ENCODE measurements around the gene PDYN. TPM values are rescaled to one million over a fixed set of nuclear protein-coding genes. Genes with fewer than 3 reads are reported as not detected.

The PDYN gene
- total RNA-seq, 1 experiment from 2014 or later, result not detected

DNA sequence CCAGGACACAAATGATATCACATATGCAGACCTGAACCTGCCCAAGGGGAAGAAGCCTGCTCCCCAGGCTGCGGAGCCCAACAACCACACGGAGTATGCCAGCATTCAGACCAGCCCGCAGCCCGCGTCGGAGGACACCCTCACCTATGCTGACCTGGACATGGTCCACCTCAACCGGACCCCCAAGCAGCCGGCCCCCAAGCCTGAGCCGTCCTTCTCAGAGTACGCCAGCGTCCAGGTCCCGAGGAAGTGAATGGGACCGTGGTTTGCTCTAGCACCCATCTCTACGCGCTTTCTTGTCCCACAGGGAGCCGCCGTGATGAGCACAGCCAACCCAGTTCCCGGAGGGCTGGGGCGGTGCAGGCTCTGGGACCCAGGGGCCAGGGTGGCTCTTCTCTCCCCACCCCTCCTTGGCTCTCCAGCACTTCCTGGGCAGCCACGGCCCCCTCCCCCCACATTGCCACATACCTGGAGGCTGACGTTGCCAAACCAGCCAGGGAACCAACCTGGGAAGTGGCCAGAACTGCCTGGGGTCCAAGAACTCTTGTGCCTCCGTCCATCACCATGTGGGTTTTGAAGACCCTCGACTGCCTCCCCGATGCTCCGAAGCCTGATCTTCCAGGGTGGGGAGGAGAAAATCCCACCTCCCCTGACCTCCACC lies 56.4 kb downstream of the PDYN start:
- no peak for DNase-seq (ENCODE audit: low spot score)
- BruUV-seq (replicated peaks), result no TSS peak
- TF ChIP-seq, protein P1, sequence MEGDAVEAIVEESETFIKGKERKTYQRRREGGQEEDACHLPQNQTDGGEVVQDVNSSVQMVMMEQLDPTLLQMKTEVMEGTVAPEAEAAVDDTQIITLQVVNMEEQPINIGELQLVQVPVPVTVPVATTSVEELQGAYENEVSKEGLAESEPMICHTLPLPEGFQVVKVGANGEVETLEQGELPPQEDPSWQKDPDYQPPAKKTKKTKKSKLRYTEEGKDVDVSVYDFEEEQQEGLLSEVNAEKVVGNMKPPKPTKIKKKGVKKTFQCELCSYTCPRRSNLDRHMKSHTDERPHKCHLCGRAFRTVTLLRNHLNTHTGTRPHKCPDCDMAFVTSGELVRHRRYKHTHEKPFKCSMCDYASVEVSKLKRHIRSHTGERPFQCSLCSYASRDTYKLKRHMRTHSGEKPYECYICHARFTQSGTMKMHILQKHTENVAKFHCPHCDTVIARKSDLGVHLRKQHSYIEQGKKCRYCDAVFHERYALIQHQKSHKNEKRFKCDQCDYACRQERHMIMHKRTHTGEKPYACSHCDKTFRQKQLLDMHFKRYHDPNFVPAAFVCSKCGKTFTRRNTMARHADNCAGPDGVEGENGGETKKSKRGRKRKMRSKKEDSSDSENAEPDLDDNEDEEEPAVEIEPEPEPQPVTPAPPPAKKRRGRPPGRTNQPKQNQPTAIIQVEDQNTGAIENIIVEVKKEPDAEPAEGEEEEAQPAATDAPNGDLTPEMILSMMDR (conservative IDR thresholded peaks at IDR 0.05; ENCODE audit: low read depth, low read length), result no peak
- no peak for TF ChIP-seq EZH2 (IDR thresholded peaks at IDR 0.05; ENCODE audit: borderline replicate concordance, low read depth, low read length, poor library complexity, severe bottlenecking)

DNA sequence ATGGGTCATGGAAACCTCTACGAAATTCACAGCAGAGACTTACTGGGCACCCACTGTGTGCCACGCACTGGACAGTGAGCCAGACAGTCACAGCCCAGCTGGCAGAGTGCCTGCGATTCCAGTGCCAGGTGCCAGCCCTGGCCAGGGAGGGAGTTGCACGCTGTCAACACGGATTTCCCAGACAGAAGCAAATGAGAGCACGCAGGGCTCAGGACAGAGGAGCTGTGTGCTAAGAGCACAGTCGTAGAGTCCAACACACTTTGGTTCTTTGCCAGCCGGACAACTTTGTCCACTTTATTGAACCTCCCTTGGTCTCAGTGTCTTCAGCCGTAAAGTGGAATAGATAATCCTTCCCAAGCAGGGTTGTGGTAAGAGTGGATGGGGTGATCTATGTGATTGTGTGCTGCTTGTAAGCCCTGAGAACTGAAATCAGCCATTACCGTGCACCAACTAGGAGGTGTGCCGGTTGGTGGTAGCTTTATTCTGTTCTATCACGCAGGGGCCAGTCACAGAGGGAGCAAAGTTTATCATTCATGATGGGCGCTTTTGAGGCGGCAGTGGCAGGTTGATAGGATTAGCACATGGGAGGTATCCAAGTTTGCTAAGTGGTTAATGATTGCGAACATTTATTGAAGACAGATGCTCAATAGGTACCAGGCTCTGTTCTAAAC lies 58.0 kb downstream of the PDYN start:
- DNase-seq (ENCODE audit: low spot score), result no peak
- TF ChIP-seq EZH2 (IDR thresholded peaks at IDR 0.05; ENCODE audit: borderline replicate concordance, low read depth, low read length, poor library complexity, severe bottlenecking), result no peak
- TF ChIP-seq, protein P1 (conservative IDR thresholded peaks at IDR 0.05; ENCODE audit: low read depth, low read length), result no peak
- Histone ChIP-seq H3K27me3 (replicated peaks; ENCODE audit: insufficient read depth, low read depth, low read length, poor library complexity) (no peaks in the 10 kb centered on the region), H3K4me3 (ENCODE audit: low read depth, low read length, poor library complexity, severe bottlenecking) (no peak overlapping the region), H3K4me1 (ENCODE audit: insufficient read depth, low read length, poor library complexity, severe bottlenecking) (peaks cover 13% of the 10 kb centered on the region), H3K9me3 (ENCODE audit: low read depth, low read length, poor library complexity, severe bottlenecking) (no peaks in the 10 kb centered on the region), H3K36me3 (ENCODE audit: insufficient read depth, low read length, poor library complexity, severe bottlenecking) (peaks cover 44% of the 10 kb centered on the region), H3K27ac (ENCODE audit: low read depth, low read length, poor library complexity, severe bottlenecking) (no peak overlapping the region)
- POLR2A ChIA-PET (ENCODE audit: low non-redundant PET), result no interaction called here
- no TSS peak for BruUV-seq (replicated peaks)
- intact Hi-C loops (cut with micrococcal nuclease; ENCODE audit: unreplicated experiment), result no loop called here
- CTCF ChIA-PET, result no interaction called here

More for the DNA sequence above, 56.4 kb downstream of the PDYN start:
- ChIA-PET POLR2A (ENCODE audit: low non-redundant PET) (no interaction called here), CTCF (no interaction called here)
- H3K4me1 ChIP-seq (ENCODE audit: insufficient read depth, low read length, poor library complexity, severe bottlenecking), result peaks cover 13% of the 10 kb centered on the region
- H3K27me3 ChIP-seq (replicated peaks; ENCODE audit: insufficient read depth, low read depth, low read length, poor library complexity), result no peaks in the 10 kb centered on the region
- no peak overlapping the region for H3K4me3 ChIP-seq (ENCODE audit: low read depth, low read length, poor library complexity, severe bottlenecking)
- no peak overlapping the region for H3K27ac ChIP-seq (ENCODE audit: low read depth, low read length, poor library complexity, severe bottlenecking)
- no peaks in the 10 kb centered on the region for H3K9me3 ChIP-seq (ENCODE audit: low read depth, low read length, poor library complexity, severe bottlenecking)
- H3K36me3 ChIP-seq (ENCODE audit: insufficient read depth, low read length, poor library complexity, severe bottlenecking), result peaks cover 32% of the 10 kb centered on the region
- intact Hi-C loops (cut with micrococcal nuclease; ENCODE audit: unreplicated experiment), result no loop called here

DNA sequence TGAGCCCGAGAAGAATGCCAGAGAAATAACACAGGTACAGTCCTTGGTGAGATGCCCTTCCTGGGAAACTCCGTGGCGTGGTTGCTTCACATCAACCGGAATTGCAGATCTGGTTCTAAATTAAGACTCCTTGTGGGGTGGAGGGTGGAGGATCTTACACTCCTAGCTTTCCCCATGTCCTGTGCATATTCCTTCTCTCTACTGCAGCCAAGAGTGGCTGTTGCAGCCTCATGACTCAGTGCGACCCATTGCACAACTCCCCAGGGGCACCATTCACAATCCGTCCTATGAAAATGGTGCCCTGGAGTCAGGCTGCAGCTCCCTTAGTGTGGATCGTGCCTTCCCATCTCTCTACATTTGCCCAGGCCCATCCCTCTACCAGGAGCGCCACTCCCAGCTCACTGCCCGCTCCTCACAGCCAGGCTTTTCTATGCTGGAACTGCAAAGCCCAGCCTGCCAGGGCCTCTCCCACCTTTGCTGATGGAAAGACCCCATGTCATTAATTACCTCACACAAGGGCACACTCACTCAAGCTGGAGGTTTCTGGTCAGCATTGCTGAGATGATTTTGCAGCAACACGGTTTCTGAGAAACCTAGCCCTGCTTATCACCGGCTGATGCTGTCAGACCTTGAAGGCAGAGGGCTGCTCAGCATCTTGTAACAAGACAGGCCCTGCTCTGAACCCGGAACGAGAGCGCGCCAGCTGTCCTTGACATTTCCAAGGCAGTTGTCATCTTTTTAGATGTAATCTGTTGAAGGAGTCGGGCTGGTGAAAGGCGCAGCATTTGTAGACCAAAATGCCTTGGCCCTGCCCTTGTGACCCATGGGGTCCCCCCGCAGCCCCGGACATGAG lies 58.9 kb downstream of the PDYN start:
- ChIA-PET CTCF (no interaction called here), POLR2A (ENCODE audit: low non-redundant PET) (no interaction called here)
- H3K36me3 ChIP-seq (ENCODE audit: insufficient read depth, low read length, poor library complexity, severe bottlenecking), result peaks cover 46% of the 10 kb centered on the region
- H3K4me1 ChIP-seq (ENCODE audit: insufficient read depth, low read length, poor library complexity, severe bottlenecking), result peaks cover 13% of the 10 kb centered on the region
- intact Hi-C loops (cut with micrococcal nuclease; ENCODE audit: unreplicated experiment), result no loop called here
- H3K27me3 ChIP-seq (replicated peaks; ENCODE audit: insufficient read depth, low read depth, low read length, poor library complexity), result no peaks in the 10 kb centered on the region
- DNase-seq (ENCODE audit: low spot score), result peak; percentile 63
- BruUV-seq (replicated peaks), result no TSS peak
- TF ChIP-seq, protein P1 (conservative IDR thresholded peaks at IDR 0.05; ENCODE audit: low read depth, low read length), result no peak
- no peak for TF ChIP-seq EZH2 (IDR thresholded peaks at IDR 0.05; ENCODE audit: borderline replicate concordance, low read depth, low read length, poor library complexity, severe bottlenecking)
- H3K4me3 ChIP-seq (ENCODE audit: low read depth, low read length, poor library complexity, severe bottlenecking), result no peak overlapping the region
- no peak overlapping the region for H3K27ac ChIP-seq (ENCODE audit: low read depth, low read length, poor library complexity, severe bottlenecking)
- H3K9me3 ChIP-seq (ENCODE audit: low read depth, low read length, poor library complexity, severe bottlenecking), result no peaks in the 10 kb centered on the region
